Lung (tissue), 12 donors: ENCODE measurements around the gene OR5T1. TPM values are rescaled to one million over a fixed set of nuclear protein-coding genes. Genes with fewer than 3 reads are reported as not detected.

Experiments
- ATAC-seq: fragments of 200-7000 bp; cut with Tn5 transposase; one replicate; pipeline ENCODE4 v1.9.1; 2020; ENCODE audit warnings: moderate number of reproducible peaks; ENCODE audit not compliant: insufficient read depth, low FRiP score
- DNase-seq, 3 donors: peaks; one replicate each; pipeline ENCODE4 v3.0.0-alpha.2; 2013 to 2017
- H3K27ac ChIP-seq, 2 donors: one replicate each; pipeline ENCODE4 v1.5.1; 2013; ENCODE audit warnings: mild to moderate bottlenecking in 2 of 2, moderate library complexity in 2 of 2, control low read depth in 1 of 2, inconsistent platforms in 1 of 2, low read depth in 1 of 2, low read length in 1 of 2
- H3K27me3 ChIP-seq, 3 donors: one replicate each; pipeline ENCODE4 v1.5.1; 2013; ENCODE audit warnings: low read length in 2 of 3; ENCODE audit not compliant: control insufficient read depth in 3 of 3, insufficient read depth in 3 of 3
- H3K36me3 ChIP-seq, 4 donors: one replicate each; pipeline ENCODE4 v1.5.1; 2013; ENCODE audit warnings: low read length in 4 of 4, mild to moderate bottlenecking in 1 of 4, moderate library complexity in 1 of 4; ENCODE audit not compliant: control insufficient read depth in 4 of 4, insufficient read depth in 4 of 4
- H3K4me1 ChIP-seq, 5 donors: one replicate each; pipeline ENCODE4 v1.5.1; 2013; ENCODE audit warnings: low read length in 5 of 5, mild to moderate bottlenecking in 2 of 5, moderate library complexity in 1 of 5; ENCODE audit not compliant: control insufficient read depth in 5 of 5, insufficient read depth in 5 of 5
- H3K4me3 ChIP-seq: one replicate; pipeline ENCODE4 v1.5.1; 2013; ENCODE audit warnings: mild to moderate bottlenecking, control low read depth, moderate library complexity
- H3K9ac ChIP-seq, 2 donors: one replicate each; pipeline ENCODE4 v1.5.1; 2013; ENCODE audit warnings: low read length in 2 of 2, control low read depth in 1 of 2; ENCODE audit not compliant: insufficient read depth in 1 of 2
- H3K9me3 ChIP-seq, 4 donors: one replicate each; pipeline ENCODE4 v1.5.1; 2013; ENCODE audit warnings: low read length in 3 of 4, mild to moderate bottlenecking in 1 of 4, moderate library complexity in 1 of 4; ENCODE audit not compliant: control insufficient read depth in 4 of 4, insufficient read depth in 3 of 4
- WGBS, 2 donors: extraction: QIAGEN DNeasy Blood & Tissue Kit; methylation state at CpG; one replicate each; pipeline ENCODE4 v1.1.7; 2013; 5-methylcytosine and 5-hydroxymethylcytosine counted together
- polyA plus RNA-seq, 2 donors: library from polyadenylated mRNA; stranded (reverse); fragments of 200-250 nt; gene quantifications; one replicate each; pipeline ENCODE4 v1.2.1, GENCODE V29; 2013
- total RNA-seq, 2 donors: library from RNA; depleted of rRNA in 1 of 2; stranded (reverse); fragments of >200 nt in 1 of 2; gene quantifications; one replicate each; pipeline ENCODE4 v1.2.1, GENCODE V29; 2014 to 2021
- TF ChIP-seq, protein P1 (sequence below): IDR thresholded peaks from 2 replicates; pipeline ENCODE4 v1.5.1; 2012; ENCODE audit warnings: mild to moderate bottlenecking; ENCODE audit errors: control extremely low read depth, extremely low read depth
- donor health status: control.
- donor health status: control.
- donor health status: Bipolar disorder and iron deficiency.
- donor health status: healthy.
- donor health status: DM: yes; HTN: yes; CAD: no.

Gene OR5T1
- total and polyA plus RNA-seq, 4 donors = not detected

DNA sequence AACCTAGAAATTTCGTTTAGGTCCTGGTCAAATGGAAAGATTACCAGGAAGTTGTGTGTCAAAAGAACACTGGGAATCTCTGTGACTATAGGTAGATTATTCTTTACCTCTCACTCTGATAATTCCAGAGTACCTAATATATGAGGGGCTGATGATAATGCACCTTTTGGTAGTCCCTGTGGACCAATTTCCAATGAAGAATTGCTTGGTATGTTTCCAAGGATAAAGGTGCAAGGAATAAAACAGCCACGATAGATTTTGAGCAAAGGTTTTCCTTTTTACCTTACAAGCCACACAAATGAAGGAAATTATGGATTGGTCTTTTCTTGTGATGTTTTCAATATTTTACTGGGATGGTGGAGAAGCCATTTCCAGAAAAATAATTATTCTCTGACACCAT is 18.2 kb downstream of the OR5T1 start, which contains the start of gene OR8H1:
Gene OR8H1 (minus strand): TSS at position 101 of the 400 bp plus-strand sequence. CDS start 1,192 bp downstream, outside the sequence.
- ATAC-seq (no peak), DNase-seq (no peak)
- TF ChIP-seq, protein P1, sequence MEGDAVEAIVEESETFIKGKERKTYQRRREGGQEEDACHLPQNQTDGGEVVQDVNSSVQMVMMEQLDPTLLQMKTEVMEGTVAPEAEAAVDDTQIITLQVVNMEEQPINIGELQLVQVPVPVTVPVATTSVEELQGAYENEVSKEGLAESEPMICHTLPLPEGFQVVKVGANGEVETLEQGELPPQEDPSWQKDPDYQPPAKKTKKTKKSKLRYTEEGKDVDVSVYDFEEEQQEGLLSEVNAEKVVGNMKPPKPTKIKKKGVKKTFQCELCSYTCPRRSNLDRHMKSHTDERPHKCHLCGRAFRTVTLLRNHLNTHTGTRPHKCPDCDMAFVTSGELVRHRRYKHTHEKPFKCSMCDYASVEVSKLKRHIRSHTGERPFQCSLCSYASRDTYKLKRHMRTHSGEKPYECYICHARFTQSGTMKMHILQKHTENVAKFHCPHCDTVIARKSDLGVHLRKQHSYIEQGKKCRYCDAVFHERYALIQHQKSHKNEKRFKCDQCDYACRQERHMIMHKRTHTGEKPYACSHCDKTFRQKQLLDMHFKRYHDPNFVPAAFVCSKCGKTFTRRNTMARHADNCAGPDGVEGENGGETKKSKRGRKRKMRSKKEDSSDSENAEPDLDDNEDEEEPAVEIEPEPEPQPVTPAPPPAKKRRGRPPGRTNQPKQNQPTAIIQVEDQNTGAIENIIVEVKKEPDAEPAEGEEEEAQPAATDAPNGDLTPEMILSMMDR = no peak
- H3K4me1 ChIP-seq = no peaks in the 10 kb centered on the region
- no peak within 1 kb of the TSS for H3K4me3 ChIP-seq
- H3K9ac ChIP-seq = no peak within 1 kb of the TSS
- H3K9me3 ChIP-seq = no peaks in the 10 kb centered on the region
- no peaks in the 10 kb centered on the region for H3K36me3 ChIP-seq
- H3K27me3 ChIP-seq = no peaks in the 10 kb centered on the region
- 59 to 67% methylated on average over 2 of the region's 2 CpGs for WGBS, 2 donors
- H3K27ac ChIP-seq = no peak within 1 kb of the TSS

DNA sequence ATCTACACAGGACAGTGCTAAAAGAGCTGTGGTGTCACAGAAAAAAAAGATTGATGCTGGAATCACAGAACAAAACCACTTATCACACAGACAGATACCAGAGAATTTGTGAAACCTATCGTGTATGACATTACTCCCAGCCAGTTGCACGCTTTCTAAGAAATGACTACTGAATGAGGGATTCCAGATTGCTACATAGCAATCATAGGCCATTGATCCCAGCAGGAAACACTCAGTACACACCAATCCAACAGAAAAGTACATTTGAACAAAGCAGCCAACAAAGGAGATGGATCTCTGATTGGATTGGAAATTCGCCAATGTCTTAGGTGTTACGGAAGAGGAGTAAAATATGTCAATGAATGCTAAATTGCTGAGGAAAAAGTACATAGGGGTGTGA is 22.9 kb downstream of the OR5T1 start:
- Histone ChIP-seq H3K36me3 (no peaks in the 10 kb centered on the region), H3K4me1 (no peaks in the 10 kb centered on the region), H3K27me3 (no peaks in the 10 kb centered on the region), H3K4me3 (no peak overlapping the region), H3K9me3 (no peaks in the 10 kb centered on the region), H3K27ac (no peak overlapping the region), H3K9ac (no peak overlapping the region)
- WGBS, 2 donors = 87 to 91% methylated on average over 4 of the region's 4 CpGs
- TF ChIP-seq, protein P1 = no peak
- DNase-seq (no peak), ATAC-seq (no peak)

DNA sequence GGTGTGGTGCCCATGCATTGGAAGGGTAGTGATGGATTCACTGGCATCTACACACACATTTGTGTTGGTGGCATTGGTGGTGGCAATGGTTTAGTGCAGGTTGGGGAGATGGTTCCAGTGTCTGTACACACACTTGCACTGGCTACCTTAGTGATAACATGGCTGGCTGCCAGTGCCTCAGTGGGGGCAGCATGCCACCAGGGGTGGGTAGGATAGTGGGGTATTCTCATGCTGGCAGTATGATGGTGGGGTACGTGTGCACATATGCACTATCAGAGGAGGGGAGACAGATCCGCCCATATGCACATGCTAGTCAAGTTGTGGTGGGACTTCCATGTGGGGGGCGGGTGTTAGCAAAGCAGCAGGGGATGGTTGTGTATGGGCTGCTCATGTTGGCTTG is 33.9 kb downstream of the OR5T1 start:
- no peak overlapping the region for H3K27ac ChIP-seq
- TF ChIP-seq, protein P1 = no peak
- no peaks in the 10 kb centered on the region for H3K4me1 ChIP-seq
- no peak for DNase-seq
- no peaks in the 10 kb centered on the region for H3K27me3 ChIP-seq
- no peak for ATAC-seq
- H3K4me3 ChIP-seq = no peak overlapping the region
- WGBS, 2 donors = 84 to 88% methylated on average over 3 of the region's 3 CpGs
- H3K9me3 ChIP-seq = peaks cover 0 to 8% (median 5%) of the 10 kb centered on the region in 4 donors
- H3K9ac ChIP-seq = no peak overlapping the region
- no peaks in the 10 kb centered on the region for H3K36me3 ChIP-seq

DNA sequence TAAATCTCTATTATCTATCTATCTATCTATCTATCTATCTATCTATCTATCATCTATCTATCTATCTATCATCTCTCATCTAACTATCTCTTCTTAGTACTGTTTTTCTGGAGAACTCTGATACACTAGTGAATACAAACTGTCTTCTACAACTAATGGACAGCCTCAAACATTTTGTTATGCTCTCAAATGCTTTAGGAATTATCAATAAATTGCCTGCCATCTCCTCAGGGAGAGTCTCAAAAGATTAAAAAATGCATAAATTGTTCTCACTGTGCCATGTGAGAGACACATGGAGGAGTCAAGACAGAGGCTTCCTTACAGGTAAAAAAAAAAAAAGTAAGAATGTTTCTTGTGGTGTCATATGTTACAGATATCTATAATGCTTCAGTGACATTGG is 40.9 kb downstream of the OR5T1 start, which contains the start of gene OR8K3:
Gene OR8K3 (plus strand): TSS at position 301 of the 400 bp plus-strand sequence. CDS start 3,163 bp downstream, outside the sequence.
- ATAC-seq (no peak), DNase-seq (no peak)
- Histone ChIP-seq H3K4me3 (no peak within 1 kb of the TSS), H3K36me3 (no peaks in the 10 kb centered on the region), H3K27ac (no peak within 1 kb of the TSS), H3K4me1 (no peaks in the 10 kb centered on the region), H3K9me3 (peaks cover 0 to 4% (median 2%) of the 10 kb centered on the region in 4 donors), H3K27me3 (no peaks in the 10 kb centered on the region), H3K9ac (no peak within 1 kb of the TSS)
- TF ChIP-seq, protein P1 = no peak
